IMR-90 (cell line): ENCODE measurements around the gene RPS27L. TPM values are rescaled to one million over a fixed set of nuclear protein-coding genes. Genes with fewer than 3 reads are reported as not detected.

Experiments used
- ATAC-seq: fragments of 200-7000 bp; cut with Tn5 transposase; 2 replicates; pipeline ENCODE4 v1.9.1; 2020; ENCODE audit warnings: low read depth, mild to moderate bottlenecking, moderate library complexity
- BruUV-seq: library from RNA; stranded (reverse); fragments of 400-500 nt; replicated peaks from 2 replicates; lab custom pipeline; 2021; lab: Mats Ljungman, UMichigan
- CTCF ChIA-PET: fragments of 300-600 bp; formaldehyde crosslinking; extraction: SDS; loops from one replicate; lab custom pipeline; 2021; ENCODE audit warnings: antibody characterized with exemption; lab: Yijun Ruan, JAX
- POLR2A ChIA-PET: fragments of 300-600 bp; sonication (Branson Sonifier 250); formaldehyde crosslinking; loops from one replicate; lab custom pipeline; 2022; ENCODE audit warnings: antibody characterized with exemption; ENCODE audit not compliant: unreplicated experiment; lab: Charles Lee
- DNase-seq: peaks from one replicate; pipeline ENCODE4 v3.0.0; 2013
- H2AFZ ChIP-seq: replicated peaks from 2 replicates; pipeline ENCODE3; 2013; ENCODE audit warnings: low read length, mild to moderate bottlenecking; ENCODE audit not compliant: poor library complexity
- H2AK5ac ChIP-seq: 2 replicates; pipeline ENCODE4 v1.6.1; 2013; ENCODE audit warnings: low read depth, low read length, inconsistent platforms
- H2AK9ac ChIP-seq: replicated peaks from 2 replicates; pipeline ENCODE3; 2013; ENCODE audit warnings: mild to moderate bottlenecking, low read depth, low read length, moderate library complexity; ENCODE audit not compliant: poor library complexity
- H2BK120ac ChIP-seq: 2 replicates; pipeline ENCODE4 v1.6.1; 2013; ENCODE audit warnings: low read depth, low read length, inconsistent platforms
- H2BK15ac ChIP-seq: 3 replicates; pipeline ENCODE4 v1.6.1; 2013; ENCODE audit warnings: low read depth, low read length, inconsistent platforms
- H2BK20ac ChIP-seq: 2 replicates; pipeline ENCODE4 v1.6.1; 2013; ENCODE audit warnings: low read depth, mild to moderate bottlenecking, inconsistent platforms, low read length, moderate library complexity
- H2BK5ac ChIP-seq: 2 replicates; pipeline ENCODE4 v1.6.1; 2013; ENCODE audit warnings: mild to moderate bottlenecking, low read depth, low read length, inconsistent platforms; ENCODE audit not compliant: poor library complexity, severe bottlenecking
- H3K14ac ChIP-seq: replicated peaks from 2 replicates; pipeline ENCODE4 v1.6.1; 2013; ENCODE audit warnings: low read depth, low read length, inconsistent platforms
- H3K18ac ChIP-seq: 2 replicates; pipeline ENCODE4 v1.6.1; 2013; ENCODE audit warnings: low read depth, low read length, control low read depth
- H3K23ac ChIP-seq: 2 replicates; pipeline ENCODE4 v1.6.1; 2013; ENCODE audit warnings: low read depth, low read length, inconsistent platforms
- H3K27ac ChIP-seq: 2 replicates; pipeline ENCODE4 v1.5.1; 2013; ENCODE audit warnings: mild to moderate bottlenecking, control low read depth, low read length; ENCODE audit not compliant: insufficient read depth
- H3K27me3 ChIP-seq: 2 replicates; pipeline ENCODE4 v1.6.1; 2013; ENCODE audit warnings: low read length; ENCODE audit not compliant: control insufficient read depth, insufficient read depth
- H3K36me3 ChIP-seq: 2 replicates; pipeline ENCODE4 v1.6.1; 2013; ENCODE audit warnings: low read length, mixed read lengths; ENCODE audit not compliant: control insufficient read depth, insufficient read depth
- H3K4ac ChIP-seq: 2 replicates; pipeline ENCODE4 v1.6.1; 2013; ENCODE audit warnings: low read depth, low read length, inconsistent platforms
- H3K4me1 ChIP-seq: 2 replicates; pipeline ENCODE4 v1.6.1; 2013; ENCODE audit warnings: low read length, mixed read lengths; ENCODE audit not compliant: control insufficient read depth, insufficient read depth
- H3K4me2 ChIP-seq: 2 replicates; pipeline ENCODE4 v1.6.1; 2013; ENCODE audit warnings: low read depth, mild to moderate bottlenecking, control low read depth, low read length, moderate library complexity
- H3K4me3 ChIP-seq: 2 replicates; pipeline ENCODE4 v1.5.1; 2013; ENCODE audit warnings: low read depth, mild to moderate bottlenecking, control low read depth, low read length, moderate library complexity; ENCODE audit not compliant: insufficient read depth
- H3K56ac ChIP-seq: 2 replicates; pipeline ENCODE4 v1.6.1; 2013; ENCODE audit warnings: low read length, inconsistent platforms; ENCODE audit not compliant: insufficient read depth; ENCODE audit errors: extremely low read depth
- H3K79me1 ChIP-seq, 2 experiments: 2 replicates each; pipeline ENCODE4 v1.6.1; 2013; ENCODE audit warnings: low read length in 2 of 2, inconsistent platforms in 1 of 2, low read depth in 1 of 2
- H3K9ac ChIP-seq: 2 replicates; pipeline ENCODE4 v1.6.1; 2013; ENCODE audit warnings: low read depth, low read length, control low read depth
- H3K9me1 ChIP-seq: 2 replicates; pipeline ENCODE4 v1.6.1; 2013; ENCODE audit warnings: low read length, inconsistent platforms; ENCODE audit not compliant: insufficient read depth
- H3K9me3 ChIP-seq: 2 replicates; pipeline ENCODE4 v1.6.1; 2013; ENCODE audit warnings: low read length; ENCODE audit not compliant: control insufficient read depth, insufficient read depth
- H4K20me1 ChIP-seq: 2 replicates; pipeline ENCODE4 v1.6.1; 2013; ENCODE audit warnings: low read length, inconsistent platforms; ENCODE audit not compliant: insufficient read depth
- H4K5ac ChIP-seq: 2 replicates; pipeline ENCODE4 v1.6.1; 2013; ENCODE audit warnings: mild to moderate bottlenecking, low read depth, low read length, control low read depth
- H4K8ac ChIP-seq, 2 experiments: 2 replicates each; pipeline ENCODE4 v1.6.1; 2013; ENCODE audit warnings: low read depth in 2 of 2, low read length in 2 of 2, control low read depth in 1 of 2, inconsistent platforms in 1 of 2
- H4K91ac ChIP-seq: 2 replicates; pipeline ENCODE4 v1.6.1; 2013; ENCODE audit warnings: low read depth, low read length, inconsistent platforms; ENCODE audit not compliant: insufficient read depth
- BHLHE40 ChIP-seq: fragments of 150-350 bp; IDR thresholded peaks from 2 replicates; pipeline ENCODE4 v1.6.1; 2016; ENCODE audit warnings: mild to moderate bottlenecking, low read depth, low read length
- POLR2A ChIP-seq: IDR thresholded peaks from 2 replicates; pipeline ENCODE4 v1.6.1; 2012; ENCODE audit warnings: mild to moderate bottlenecking, low read depth, low read length
- WGBS, 2 experiments: methylation state at CpG; one replicate each; pipeline versions ENCODE4 v1.1.5 to v1.1.7; 2013; ENCODE audit warnings: missing lambda C conversion rate in 2 of 2; ENCODE audit not compliant: insufficient read length in 1 of 2; ENCODE audit errors: extremely low coverage in 2 of 2; 5-methylcytosine and 5-hydroxymethylcytosine counted together
- dilution Hi-C: fragments of 300-500 bp; cut with HindIII; formaldehyde crosslinking; loops from one replicate; pipeline ENCODE4 v1.14.3; 2018; ENCODE audit warnings: low sequenced_read_pairs; ENCODE audit not compliant: unreplicated experiment
- in situ Hi-C: fragments of 300-500 bp; cut with MboI; formaldehyde crosslinking; loops from 3 replicates; pipeline ENCODE4 v1.14.3; 2019; ENCODE audit warnings: low sequenced_read_pairs, inconsistent platforms, mixed read lengths
- intact Hi-C: fragments of 100-400 bp; cut with micrococcal nuclease; formaldehyde crosslinking; loops from 2 replicates; pipeline ENCODE4 v1.10.0; 2022
- polyA plus RNA-seq, 3 experiments: library from polyadenylated mRNA; depleted of rRNA; stranded (reverse); fragments of >200 nt; gene quantifications; 2 replicates each; pipeline ENCODE4 v1.2.3, GENCODE V29; 2012; ENCODE audit warnings: low replicate concordance in 1 of 3
- total RNA-seq: library from RNA; depleted of rRNA; stranded (reverse); fragments of >200 nt; gene quantifications from 2 replicates; pipeline ENCODE4 v1.2.3, GENCODE V29; 2012
- TF ChIP-seq, protein P1 (sequence below): fragments of 150-350 bp; IDR thresholded peaks from 2 replicates; pipeline ENCODE4 v1.6.1; 2017; ENCODE audit warnings: mild to moderate bottlenecking, antibody characterized with exemption, low read length, low read depth

The RPS27L gene
- total and polyA plus RNA-seq, 2 of the 4 experiments (the other 2 are of a cell fraction), result 53.1 to 302 TPM

DNA sequence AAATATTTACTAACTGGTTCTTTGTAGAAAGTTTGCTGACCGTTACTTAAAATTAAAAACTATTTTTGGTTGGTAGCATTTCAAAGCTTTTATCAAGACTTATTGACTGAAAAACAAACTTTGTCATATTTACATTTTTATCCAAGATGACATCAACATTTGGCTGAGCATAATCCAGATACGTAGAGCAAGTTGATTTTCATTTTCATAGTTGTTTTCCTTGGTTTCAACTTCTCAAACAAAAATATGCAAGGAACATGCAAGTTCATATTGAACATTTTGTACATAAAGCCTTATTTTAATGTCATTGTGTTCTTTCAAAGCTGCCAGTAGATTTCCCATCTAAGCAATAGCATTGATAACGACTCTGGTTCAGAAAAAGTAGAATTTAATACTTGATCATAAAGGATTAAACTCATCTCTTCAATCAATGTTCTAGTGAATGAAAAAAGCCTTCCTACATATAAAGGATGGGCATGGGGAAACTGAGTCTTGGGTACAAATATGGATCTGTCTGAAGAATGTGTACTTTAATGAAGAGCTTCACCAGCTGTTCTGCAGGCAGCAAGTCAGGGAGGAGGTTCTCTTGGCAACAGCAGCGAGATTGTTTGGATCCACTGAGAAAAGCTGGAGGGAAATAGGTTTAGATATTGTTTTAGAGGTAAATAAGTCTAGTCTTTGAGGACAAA, 37.7 kb upstream of the RPS27L start:
- H3K14ac ChIP-seq, result no peak overlapping the region
- in situ Hi-C loops, result no loop called here
- no peaks in the 10 kb centered on the region for H3K9me3 ChIP-seq
- no peak for TF ChIP-seq POLR2A
- TF ChIP-seq BHLHE40, result no peak
- TF ChIP-seq, protein P1, sequence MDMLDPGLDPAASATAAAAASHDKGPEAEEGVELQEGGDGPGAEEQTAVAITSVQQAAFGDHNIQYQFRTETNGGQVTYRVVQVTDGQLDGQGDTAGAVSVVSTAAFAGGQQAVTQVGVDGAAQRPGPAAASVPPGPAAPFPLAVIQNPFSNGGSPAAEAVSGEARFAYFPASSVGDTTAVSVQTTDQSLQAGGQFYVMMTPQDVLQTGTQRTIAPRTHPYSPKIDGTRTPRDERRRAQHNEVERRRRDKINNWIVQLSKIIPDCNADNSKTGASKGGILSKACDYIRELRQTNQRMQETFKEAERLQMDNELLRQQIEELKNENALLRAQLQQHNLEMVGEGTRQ, result no peak
- no peak overlapping the region for H3K56ac ChIP-seq
- no peak overlapping the region for H4K8ac ChIP-seq
- no peak overlapping the region for H2AK5ac ChIP-seq
- H4K5ac ChIP-seq, result no peak overlapping the region
- H4K20me1 ChIP-seq, result peaks cover 18% of the 10 kb centered on the region; the same call in 1 of the 2 replicates
- no peak overlapping the region for H2BK20ac ChIP-seq
- intact Hi-C loops, result loop anchor here (5.0 kb wide), 2 partner anchors 38 to 57 kb away; partner anchors contain the start of gene RPS27L
- no peak overlapping the region for H2AK9ac ChIP-seq
- H2AFZ ChIP-seq, result no peak overlapping the region
- ATAC-seq (no peak), DNase-seq (no peak)
- H3K27ac ChIP-seq, result no peak overlapping the region
- H2BK120ac ChIP-seq, result no peak overlapping the region
- peaks cover 35 to 85% of the 10 kb centered on the region in 2 experiments for H3K79me1 ChIP-seq
- no peak overlapping the region for H3K4ac ChIP-seq
- BruUV-seq, result no TSS peak
- no peaks in the 10 kb centered on the region for H3K36me3 ChIP-seq
- no peak overlapping the region for H3K23ac ChIP-seq
- no peak overlapping the region for H3K18ac ChIP-seq
- H3K4me3 ChIP-seq, result no peak overlapping the region
- H3K4me1 ChIP-seq, result peaks cover 21% of the 10 kb centered on the region
- no peak overlapping the region for H2BK5ac ChIP-seq
- ChIA-PET POLR2A (interaction anchor here (0.6 to 0.7 kb wide), 2 partner anchors 9 to 82 kb away, joined by 3 read pairs; no protein-coding TSS in a partner anchor), CTCF (interaction anchor here (1.4 kb wide), 1 partner anchor 9 kb away, joined by 4 read pairs; no protein-coding TSS in a partner anchor)
- peaks cover 11% of the 10 kb centered on the region for H3K9me1 ChIP-seq
- H3K27me3 ChIP-seq, result no peaks in the 10 kb centered on the region
- H3K4me2 ChIP-seq, result peak overlapping the region; percentile 39
- dilution Hi-C loops, result no loop called here
- no peak overlapping the region for H4K91ac ChIP-seq
- H3K9ac ChIP-seq, result no peak overlapping the region
- 43% methylated on average over 1 of the region's 4 CpGs; no CpG with 5 or more reads in 1 of the 2 experiments for WGBS, 2 experiments
- H2BK15ac ChIP-seq, result no peak overlapping the region
